NB4 (cell line): ENCODE data around the gene NAXD.

Experiments used
- CTCF ChIP-seq: IDR thresholded peaks from one replicate; pipeline ENCODE4 v1.5.1; 2012; ENCODE audit warnings: low read depth, low read length
- MAX ChIP-seq: IDR thresholded peaks from 2 replicates; pipeline ENCODE4 v1.6.1; 2011; ENCODE audit warnings: low read depth, low read length
- POLR2A ChIP-seq: IDR thresholded peaks from 2 replicates; pipeline ENCODE4 v1.6.1; 2011; ENCODE audit warnings: mild to moderate bottlenecking; ENCODE audit not compliant: insufficient read length; ENCODE audit errors: extremely low read depth

GRCh38 chr13:110628952-110629701 lies 13.8 kb downstream of the NAXD start:
- TF ChIP-seq CTCF (no peak), POLR2A (no peak), MAX (no peak)
